Osteocyte (in vitro differentiated cells): Measurements from ENCODE around the gene RRH. TPM values are rescaled to one million over a fixed set of nuclear protein-coding genes. Genes with fewer than 3 reads are reported as not detected.

Experiments
- DNase-seq: peaks from one replicate; pipeline ENCODE4 v3.0.0; 2021; ENCODE audit warnings: mixed read lengths; ENCODE audit not compliant: unreplicated experiment; ENCODE audit errors: extremely low spot score
- H3K27ac Mint-ChIP-seq: one replicate; pipeline ENCODE4 v1.8.0; 2021; ENCODE audit warnings: mild to moderate bottlenecking, mixed read lengths; ENCODE audit not compliant: unreplicated experiment
- H3K27me3 Mint-ChIP-seq: one replicate; pipeline ENCODE4 v1.8.0; 2021; ENCODE audit warnings: mixed read lengths; ENCODE audit not compliant: unreplicated experiment
- H3K36me3 Mint-ChIP-seq: one replicate; pipeline ENCODE4 v1.8.0; 2021; ENCODE audit warnings: mixed read lengths; ENCODE audit not compliant: unreplicated experiment
- H3K4me1 Mint-ChIP-seq: one replicate; pipeline ENCODE4 v1.8.0; 2021; ENCODE audit warnings: mixed read lengths; ENCODE audit not compliant: unreplicated experiment
- H3K4me3 Mint-ChIP-seq: one replicate; pipeline ENCODE4 v1.8.0; 2021; ENCODE audit warnings: mild to moderate bottlenecking, moderate library complexity, mixed read lengths; ENCODE audit not compliant: unreplicated experiment
- H3K9me3 Mint-ChIP-seq: one replicate; pipeline ENCODE4 v1.8.0; 2021; ENCODE audit warnings: mixed read lengths; ENCODE audit not compliant: unreplicated experiment
- CTCF ChIP-seq: fragments of 200-600 bp; sonication (generic); IDR thresholded peaks from 2 replicates; pipeline ENCODE4 v1.5.0; 2021; ENCODE audit warnings: antibody characterized with exemption, mild to moderate bottlenecking, moderate library complexity
- total RNA-seq: library from RNA; stranded (reverse); gene quantifications from 2 replicates; pipeline ENCODE4 v1.2.1, GENCODE V29; 2021

Gene RRH
- total RNA-seq, 1 donor from 2014 or later: not detected

DNA sequence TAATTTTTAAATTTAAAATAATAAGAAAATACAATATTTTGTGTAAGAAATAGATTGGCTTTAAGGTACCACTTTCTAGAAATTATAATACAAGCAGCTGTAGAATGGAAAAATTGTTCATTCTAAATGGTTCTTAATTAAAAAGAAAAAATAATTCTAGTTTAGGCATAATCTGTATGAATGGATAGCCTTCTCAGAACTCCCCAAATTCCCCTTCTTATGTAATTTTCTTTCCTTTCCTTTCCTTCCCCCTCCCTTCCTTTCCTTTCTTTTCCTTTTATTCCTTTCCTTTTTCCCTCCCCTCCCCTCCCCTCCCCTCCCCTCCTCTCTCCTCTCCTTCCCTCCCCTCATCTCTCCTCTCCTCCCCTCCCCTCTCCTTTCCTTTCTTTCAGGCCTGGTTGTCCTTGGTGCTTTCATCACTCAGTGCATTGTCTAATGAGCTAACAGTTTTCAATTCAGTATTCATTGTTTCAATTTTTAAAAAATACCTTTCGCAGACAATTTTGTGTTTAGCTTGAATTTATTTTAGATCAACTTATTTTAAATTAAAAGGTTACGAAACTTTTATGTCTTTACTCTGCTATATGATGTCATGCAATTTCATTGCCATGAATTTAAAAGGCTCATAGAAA lies 49.0 kb downstream of the RRH start:
- no peak for TF ChIP-seq CTCF
- Mint-ChIP-seq H3K27me3 (peaks cover 12% of the 10 kb centered on the region), H3K36me3 (no peaks in the 10 kb centered on the region), H3K9me3 (no peaks in the 10 kb centered on the region), H3K4me1 (no peaks in the 10 kb centered on the region), H3K4me3 (no peak overlapping the region), H3K27ac (no peak overlapping the region)
- DNase-seq: no peak

DNA sequence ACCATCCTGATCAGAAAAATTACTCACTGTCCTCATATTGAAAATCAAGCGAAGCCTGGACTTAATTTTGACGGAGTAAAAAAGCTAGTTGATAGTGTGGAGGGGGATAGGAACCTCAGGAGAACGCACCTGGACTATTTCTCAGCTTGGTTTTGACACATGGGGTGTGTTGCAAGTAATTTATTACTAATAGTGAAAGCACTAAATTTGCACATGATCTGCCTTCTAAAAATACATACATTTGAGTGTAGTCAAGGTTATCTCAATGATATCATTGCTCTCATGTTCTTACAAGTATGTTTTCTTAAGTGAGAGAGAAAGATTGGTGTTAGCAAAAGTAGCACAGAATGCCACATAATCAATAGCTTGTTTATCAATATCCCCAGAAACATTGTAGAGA lies 49.6 kb downstream of the RRH start:
- no peak for DNase-seq
- no peak overlapping the region for H3K4me3 Mint-ChIP-seq
- TF ChIP-seq CTCF: no peak
- no peaks in the 10 kb centered on the region for H3K9me3 Mint-ChIP-seq
- no peak overlapping the region for H3K27ac Mint-ChIP-seq
- no peaks in the 10 kb centered on the region for H3K36me3 Mint-ChIP-seq
- no peaks in the 10 kb centered on the region for H3K4me1 Mint-ChIP-seq
- peaks cover 17% of the 10 kb centered on the region for H3K27me3 Mint-ChIP-seq

DNA sequence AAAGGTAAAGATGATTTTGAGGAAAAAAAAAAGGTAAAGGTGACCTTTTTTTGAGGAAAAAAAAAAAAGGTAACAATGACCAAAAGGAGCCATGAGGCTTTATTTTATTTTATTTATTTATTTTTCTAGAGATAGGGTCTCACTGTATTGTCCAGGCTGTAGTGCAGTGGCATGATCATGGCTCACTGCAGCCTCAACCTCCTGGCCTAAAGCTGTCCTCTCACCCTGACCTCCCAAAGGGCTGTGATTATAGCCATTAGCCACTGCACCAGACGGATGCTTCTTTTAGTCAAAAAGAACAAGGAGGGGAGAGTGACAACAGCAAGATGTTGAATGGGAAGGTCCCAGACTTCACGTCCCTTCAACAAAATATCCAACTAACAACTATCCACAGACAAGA lies 50.6 kb downstream of the RRH start:
- Mint-ChIP-seq H3K4me1 (no peaks in the 10 kb centered on the region), H3K4me3 (no peak overlapping the region), H3K9me3 (no peaks in the 10 kb centered on the region), H3K27me3 (peaks cover 18% of the 10 kb centered on the region), H3K36me3 (no peaks in the 10 kb centered on the region), H3K27ac (no peak overlapping the region)
- DNase-seq: no peak
- TF ChIP-seq CTCF: no peak

DNA sequence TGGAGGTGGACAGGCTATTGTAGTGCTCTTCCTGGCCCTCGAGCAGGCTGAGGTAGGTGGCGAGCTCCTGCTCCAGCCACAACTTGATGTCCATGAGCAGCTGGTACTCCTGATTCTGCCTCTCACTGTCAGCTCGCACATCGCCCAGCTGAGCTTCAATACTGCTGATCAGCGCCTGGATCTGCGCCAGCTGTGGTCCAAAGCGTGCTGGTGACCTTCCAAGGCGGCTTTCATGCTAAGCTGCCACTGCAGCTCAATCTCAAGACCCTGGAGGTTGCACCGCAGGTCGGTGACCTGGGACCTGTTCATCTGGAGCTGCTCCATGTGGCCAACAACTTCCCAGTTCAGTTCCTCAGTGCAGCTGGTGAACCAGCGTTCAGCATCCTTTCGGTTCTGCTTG lies 51.3 kb downstream of the RRH start:
- DNase-seq: no peak
- no peak for TF ChIP-seq CTCF
- H3K4me1 Mint-ChIP-seq: no peaks in the 10 kb centered on the region
- no peaks in the 10 kb centered on the region for H3K36me3 Mint-ChIP-seq
- H3K27me3 Mint-ChIP-seq: peaks cover 20% of the 10 kb centered on the region
- no peak overlapping the region for H3K27ac Mint-ChIP-seq
- no peak overlapping the region for H3K4me3 Mint-ChIP-seq
- H3K9me3 Mint-ChIP-seq: no peaks in the 10 kb centered on the region

GRCh38 chr4:109879636-109880314 lies 52.0 kb downstream of the RRH start:
- H3K4me3 Mint-ChIP-seq: no peak overlapping the region

More at GRCh38 chr4:109879636-109880314, 52.0 kb downstream of the RRH start:
- no peaks in the 10 kb centered on the region for H3K36me3 Mint-ChIP-seq
- peaks cover 20% of the 10 kb centered on the region for H3K27me3 Mint-ChIP-seq
- H3K27ac Mint-ChIP-seq: no peak overlapping the region
- DNase-seq: no peak
- no peaks in the 10 kb centered on the region for H3K4me1 Mint-ChIP-seq
- no peaks in the 10 kb centered on the region for H3K9me3 Mint-ChIP-seq
- TF ChIP-seq CTCF: no peak
